ENCODE results near the gene CARD16. TPM values are rescaled to one million over a fixed set of nuclear protein-coding genes. Genes with fewer than 3 reads are reported as not detected.

The CARD16 gene
- total RNA-seq, 1 experiment from 2014 or later: not detected

- Histone ChIP-seq H3K4me2 (ENCODE audit: insufficient read depth, insufficient read length, low read length) (no peak overlapping the region), H3K79me1 (ENCODE audit: insufficient read depth, low read depth, low read length, poor library complexity, severe bottlenecking) (no peaks in the 10 kb centered on the region), H3K14ac (ENCODE audit: insufficient read depth, low read length) (no peak overlapping the region), H2BK120ac (ENCODE audit: low read depth, low read length, poor library complexity, severe bottlenecking) (no peak overlapping the region), H3K23me2 (ENCODE audit: insufficient read length, low read depth, low read length, poor library complexity, severe bottlenecking) (no peaks in the 10 kb centered on the region), H4K8ac (replicated peaks; ENCODE audit: insufficient read length, low read depth, low read length) (no peak overlapping the region), H3K27me3 (ENCODE audit: insufficient read depth, low read length) (no peaks in the 10 kb centered on the region), H3K4ac (ENCODE audit: low read depth, low read length) (no peak overlapping the region), H3K23ac (ENCODE audit: insufficient read length, low read depth, low read length) (no peak overlapping the region), H3K18ac (ENCODE audit: insufficient read length, low read depth, low read length) (no peak overlapping the region), H3K9me3 (ENCODE audit: control insufficient read depth, low read depth, low read length) (no peaks in the 10 kb centered on the region), H2BK15ac (ENCODE audit: low read depth, low read length) (no peak overlapping the region), H2BK12ac (ENCODE audit: insufficient read length, low read depth, low read length) (no peak overlapping the region), H3K56ac (ENCODE audit: insufficient read length, low read depth, low read length) (no peak overlapping the region), H2AK5ac (ENCODE audit: insufficient read length, low read length) (no peak overlapping the region), H2BK5ac (ENCODE audit: insufficient read length, low read length) (no peak overlapping the region), H4K91ac (ENCODE audit: insufficient read length, low read depth, low read length) (no peak overlapping the region), H3K4me1 (ENCODE audit: insufficient read depth, low read length) (no peaks in the 10 kb centered on the region), H3K27ac (ENCODE audit: insufficient read length, low read depth, low read length) (no peak overlapping the region), H3K79me2 (ENCODE audit: insufficient read depth, low read length) (no peaks in the 10 kb centered on the region), H2BK20ac (ENCODE audit: low read depth, low read length, poor library complexity, severe bottlenecking) (no peak overlapping the region), H2AFZ (ENCODE audit: low read length) (no peak overlapping the region), H4K5ac (ENCODE audit: insufficient read length, low read depth, low read length) (no peak overlapping the region), H4K20me1 (ENCODE audit: control insufficient read depth, insufficient read depth, insufficient read length) (no peaks in the 10 kb centered on the region), H3K9ac (ENCODE audit: extremely low read depth, insufficient read length, low read length) (no peak overlapping the region), H3T11ph (ENCODE audit: low read length) (no peak overlapping the region)
- Mint-ChIP-seq H3K4me3 (no peak overlapping the region), H3K27ac (no peak overlapping the region), H3K27me3 (ENCODE audit: low read depth) (no peaks in the 10 kb centered on the region), H3K36me3 (ENCODE audit: insufficient read depth in 1 of 3, low read depth in 3 of 3) (no peaks in the 10 kb centered on the region), H3K4me1 (no peaks in the 10 kb centered on the region), H3K9me3 (no peaks in the 10 kb centered on the region)
- TF ChIP-seq CTCF (conservative IDR thresholded peaks at IDR 0.05): no peak
- DNase-seq: no peak
- WGBS (ENCODE audit: extremely low coverage, insufficient read length, low lambda C conversion rate): no CpG with 5 or more reads among the region's 4 CpGs
These were observed 12.3 kb upstream of the CARD16 start for GRCh38 chr11:105057432-105057831.

All from H9 (cell line).